ENCODE measurements around the gene TMEM151B. TPM values are rescaled to one million over a fixed set of nuclear protein-coding genes. Genes with fewer than 3 reads are reported as not detected.

Gene TMEM151B
- total and polyA plus RNA-seq, 10 of the 15 experiments (the other 5 are each of a cell fraction or from before 2014, with no cell fraction given) = 0.01 to 0.19 (median 0.05) TPM; not detected in 6

- WGBS (ENCODE audit: insufficient coverage, insufficient replicate concordance, low lambda C conversion rate, missing lambda C conversion rate) = 88% methylated on average over 5 of the region's 5 CpGs
- Histone ChIP-seq H4K20me1 (ENCODE audit: control insufficient read depth, insufficient read depth) (no peaks in the 10 kb centered on the region), H3K9me3 (replicated peaks; ENCODE audit: control insufficient read depth, insufficient read depth, low read length) (no peaks in the 10 kb centered on the region), H3K36me3 (ENCODE audit: control insufficient read depth in 2 of 2, insufficient read depth in 2 of 2, low read length in 1 of 2) (peaks cover 4 to 20% of the 10 kb centered on the region in 2 experiments; a peak in 3 of 4 replicates), H3K27ac (ENCODE audit: control insufficient read depth, insufficient read depth) (no peak overlapping the region), H2AFZ (ENCODE audit: control insufficient read depth, low read depth, low read length) (no peak overlapping the region), H3K4me2 (ENCODE audit: control insufficient read depth, insufficient read depth) (no peak overlapping the region), H3K79me2 (ENCODE audit: control insufficient read depth, insufficient read depth, low read length) (peaks cover 27% of the 10 kb centered on the region), H3K4me3 (no peak overlapping the region), H3K27me3 (replicated peaks in 1 of 2; ENCODE audit: control insufficient read depth in 2 of 2, insufficient read depth in 2 of 2, low read length in 1 of 2) (no peaks in the 10 kb centered on the region), H3K9ac (ENCODE audit: control insufficient read depth, insufficient read depth, low read length) (no peak overlapping the region), H3K4me1 (ENCODE audit: control insufficient read depth, insufficient read depth, low read length) (peaks cover 13% of the 10 kb centered on the region)
- CTCF ChIA-PET = interaction anchor here (1.4 to 2.0 kb wide), 2 partner anchors 8 to 33 kb away, joined by 4 to 9 read pairs; no protein-coding TSS in a partner anchor
- TF ChIP-seq CEBPB (IDR thresholded peaks at IDR 0.05; ENCODE audit: borderline replicate concordance in 1 of 2, low read depth in 2 of 2, low read length in 2 of 2) (no peak), ZBTB11 (CRISPR knock-in tag; IDR thresholded peaks at IDR 0.05) (no peak), EP300 (IDR thresholded peaks at IDR 0.05; ENCODE audit: borderline replicate concordance in 1 of 2, control insufficient read depth in 1 of 2, low read depth in 2 of 2, low read length in 2 of 2) (no peak)
- TF ChIP-seq, protein P1, sequence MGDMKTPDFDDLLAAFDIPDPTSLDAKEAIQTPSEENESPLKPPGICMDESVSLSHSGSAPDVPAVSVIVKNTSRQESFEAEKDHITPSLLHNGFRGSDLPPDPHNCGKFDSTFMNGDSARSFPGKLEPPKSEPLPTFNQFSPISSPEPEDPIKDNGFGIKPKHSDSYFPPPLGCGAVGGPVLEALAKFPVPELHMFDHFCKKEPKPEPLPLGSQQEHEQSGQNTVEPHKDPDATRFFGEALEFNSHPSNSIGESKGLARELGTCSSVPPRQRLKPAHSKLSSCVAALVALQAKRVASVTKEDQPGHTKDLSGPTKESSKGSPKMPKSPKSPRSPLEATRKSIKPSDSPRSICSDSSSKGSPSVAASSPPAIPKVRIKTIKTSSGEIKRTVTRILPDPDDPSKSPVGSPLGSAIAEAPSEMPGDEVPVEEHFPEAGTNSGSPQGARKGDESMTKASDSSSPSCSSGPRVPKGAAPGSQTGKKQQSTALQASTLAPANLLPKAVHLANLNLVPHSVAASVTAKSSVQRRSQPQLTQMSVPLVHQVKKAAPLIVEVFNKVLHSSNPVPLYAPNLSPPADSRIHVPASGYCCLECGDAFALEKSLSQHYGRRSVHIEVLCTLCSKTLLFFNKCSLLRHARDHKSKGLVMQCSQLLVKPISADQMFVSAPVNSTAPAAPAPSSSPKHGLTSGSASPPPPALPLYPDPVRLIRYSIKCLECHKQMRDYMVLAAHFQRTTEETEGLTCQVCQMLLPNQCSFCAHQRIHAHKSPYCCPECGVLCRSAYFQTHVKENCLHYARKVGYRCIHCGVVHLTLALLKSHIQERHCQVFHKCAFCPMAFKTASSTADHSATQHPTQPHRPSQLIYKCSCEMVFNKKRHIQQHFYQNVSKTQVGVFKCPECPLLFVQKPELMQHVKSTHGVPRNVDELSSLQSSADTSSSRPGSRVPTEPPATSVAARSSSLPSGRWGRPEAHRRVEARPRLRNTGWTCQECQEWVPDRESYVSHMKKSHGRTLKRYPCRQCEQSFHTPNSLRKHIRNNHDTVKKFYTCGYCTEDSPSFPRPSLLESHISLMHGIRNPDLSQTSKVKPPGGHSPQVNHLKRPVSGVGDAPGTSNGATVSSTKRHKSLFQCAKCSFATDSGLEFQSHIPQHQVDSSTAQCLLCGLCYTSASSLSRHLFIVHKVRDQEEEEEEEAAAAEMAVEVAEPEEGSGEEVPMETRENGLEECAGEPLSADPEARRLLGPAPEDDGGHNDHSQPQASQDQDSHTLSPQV (IDR thresholded peaks at IDR 0.05) = no peak
- ATAC-seq (no peak), FAIRE-seq (no peak), DNase-seq (ENCODE audit: low read depth, low spot score) (no peak)
- in situ Hi-C loops (cut with MboI) (no loop called here), intact Hi-C loops (cut with micrococcal nuclease; ENCODE audit: unreplicated experiment) (no loop called here)
- SMC1A ChIA-PET (ENCODE audit: uncharacterized antibody, unreplicated experiment) = no interaction called here
- POLR2A ChIA-PET = no interaction called here
- no TSS peak for BruUV-seq (replicated peaks)
- RAD21 ChIA-PET (ENCODE audit: unreplicated experiment) = no interaction called here
Observed at GRCh38 chr6:44228836-44229235, 41.4 kb upstream of the TMEM151B start.

Measured in GM12878 (cell line).